Keratinocyte (primary cell): ENCODE measurements around the gene AATF. TPM values are rescaled to one million over a fixed set of nuclear protein-coding genes. Genes with fewer than 3 reads are reported as not detected.

Source experiments
- DNase-seq: peaks from one replicate; pipeline ENCODE4 v3.0.0-alpha.2; 2011; ENCODE audit warnings: low read depth, missing footprints, low spot score
- FAIRE-seq: peaks from 2 replicates; lab custom pipeline; 2011; peaks lifted over from hg19 to GRCh38; lab: Jason Lieb, UNC
- H2AFZ ChIP-seq: 2 replicates; pipeline ENCODE4 v1.6.0; 2012; ENCODE audit warnings: low read length, control low read depth, inconsistent platforms; ENCODE audit not compliant: control insufficient read depth
- H3K27ac ChIP-seq: 2 replicates; pipeline ENCODE4 v1.5.1; 2011; ENCODE audit warnings: low read length; ENCODE audit not compliant: control insufficient read depth, insufficient read depth
- H3K27me3 ChIP-seq: 3 replicates; pipeline ENCODE4 v1.6.0; 2011; ENCODE audit warnings: low read length; ENCODE audit not compliant: control insufficient read depth, insufficient read depth; ENCODE audit errors: extremely low read depth
- H3K36me3 ChIP-seq, 2 experiments: 2 replicates in 1 of 2; 3 replicates in 1 of 2; pipeline ENCODE4 v1.5.1; 2011; ENCODE audit warnings: low read length in 2 of 2, mild to moderate bottlenecking in 1 of 2; ENCODE audit not compliant: control insufficient read depth in 2 of 2, insufficient read depth in 2 of 2; ENCODE audit errors: extremely low read depth in 1 of 2
- H3K4me1 ChIP-seq: 3 replicates; pipeline ENCODE4 v1.5.1; 2011; ENCODE audit warnings: low read length; ENCODE audit not compliant: control insufficient read depth, insufficient read depth; ENCODE audit errors: extremely low read depth
- H3K4me2 ChIP-seq: 3 replicates; pipeline ENCODE4 v1.6.0; 2011; ENCODE audit warnings: low read depth, low read length; ENCODE audit not compliant: control insufficient read depth, insufficient read depth; ENCODE audit errors: extremely low read depth
- H3K4me3 ChIP-seq, 3 experiments: fragments of 200-600 bp in 1 of 3; sonication (generic) in 1 of 3; 2 replicates in 2 of 3; 3 replicates in 1 of 3; pipeline ENCODE4 v1.5.1; 2011 to 2016; ENCODE audit warnings: low read length in 3 of 3, mild to moderate bottlenecking in 3 of 3, control low read depth in 2 of 3, inconsistent platforms in 1 of 3, low read depth in 1 of 3, mixed read lengths in 1 of 3, mixed run types in 1 of 3, moderate library complexity in 1 of 3; ENCODE audit not compliant: control insufficient read depth in 2 of 3, insufficient read depth in 2 of 3; ENCODE audit errors: extremely low read depth in 1 of 3
- H3K79me2 ChIP-seq: 2 replicates; pipeline ENCODE4 v1.6.0; 2012; ENCODE audit warnings: low read length; ENCODE audit not compliant: control insufficient read depth, insufficient read depth
- H3K9ac ChIP-seq: 3 replicates; pipeline ENCODE4 v1.6.0; 2011; ENCODE audit warnings: low read length; ENCODE audit not compliant: control insufficient read depth, insufficient read depth; ENCODE audit errors: extremely low read depth
- H3K9me1 ChIP-seq: 3 replicates; pipeline ENCODE4 v1.6.0; 2011; ENCODE audit warnings: low read length; ENCODE audit not compliant: control insufficient read depth, insufficient read depth; ENCODE audit errors: extremely low read depth
- H3K9me3 ChIP-seq: 2 replicates; pipeline ENCODE4 v1.5.1; 2012; ENCODE audit warnings: low read depth, low read length; ENCODE audit not compliant: control insufficient read depth
- H4K20me1 ChIP-seq: 3 replicates; pipeline ENCODE4 v1.6.0; 2011; ENCODE audit warnings: low read length; ENCODE audit not compliant: control insufficient read depth, insufficient read depth; ENCODE audit errors: extremely low read depth
- EZH2 ChIP-seq: IDR thresholded peaks from one replicate; pipeline ENCODE4 v1.6.1; 2012; ENCODE audit warnings: inconsistent platforms, mild to moderate bottlenecking, low read length, moderate library complexity
- dilution Hi-C: fragments of 300-500 bp; cut with MboI; formaldehyde crosslinking; loops from one replicate; pipeline ENCODE4 v1.7.0; 2020; ENCODE audit warnings: low sequenced_read_pairs; ENCODE audit not compliant: extremely low pct_ligation_motif_present
- polyA plus RNA-seq, 5 experiments: library from polyadenylated mRNA; depleted of rRNA in 3 of 5; stranded (reverse) in 3 of 5; stranded (forward) in 1 of 5; unstranded in 1 of 5; fragments of >200 nt; gene quantifications; 1 replicate in 1 of 5; 2 replicates in 3 of 5; 3 replicates in 1 of 5; pipeline versions ENCODE4 v1.2.1 to v1.2.3, GENCODE V29; 2011 to 2012; ENCODE audit warnings: missing spikeins in 2 of 5, low read depth in 1 of 5, low replicate concordance in 1 of 5
- TF ChIP-seq, protein P1 (sequence below), 3 experiments: IDR thresholded peaks in 1 of 3; conservative IDR thresholded peaks in 1 of 3; optimal IDR thresholded peaks in 1 of 3; 2 replicates in 2 of 3; 3 replicates in 1 of 3; pipeline versions ENCODE3 to v1.5.1; 2011; ENCODE audit warnings: low read length in 3 of 3, mild to moderate bottlenecking in 3 of 3, moderate library complexity in 2 of 3, control low read depth in 1 of 3, inconsistent platforms in 1 of 3; ENCODE audit not compliant: insufficient read depth in 2 of 3; ENCODE audit errors: extremely low read depth in 1 of 3

Gene AATF
- polyA plus RNA-seq, 1 donor (not counting 4 experiments of a cell fraction or from before 2014, with no cell fraction given), result 30.4 TPM

DNA sequence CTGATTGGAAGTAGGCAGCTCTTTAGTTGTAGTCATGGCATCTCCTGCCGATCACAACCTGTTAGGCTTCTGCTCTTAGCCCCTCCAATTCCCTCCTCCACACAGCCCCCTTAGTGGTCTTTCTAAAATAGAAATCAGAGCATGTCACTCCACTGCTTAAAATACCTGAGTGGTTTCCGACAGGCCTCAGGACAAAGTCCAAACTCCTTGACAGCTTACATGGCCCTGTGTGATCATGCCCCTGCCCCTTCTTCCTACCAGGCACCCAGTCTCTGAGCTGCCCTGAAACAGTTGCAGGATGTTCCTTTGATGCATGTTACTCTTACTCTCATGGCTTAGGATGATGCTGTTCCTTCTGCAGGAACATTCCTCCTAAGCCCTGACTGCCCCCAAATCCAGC, 147.3 kb downstream of the AATF start:
- no peaks in the 10 kb centered on the region for H3K27me3 ChIP-seq
- no peak for TF ChIP-seq EZH2
- TF ChIP-seq, protein P1, sequence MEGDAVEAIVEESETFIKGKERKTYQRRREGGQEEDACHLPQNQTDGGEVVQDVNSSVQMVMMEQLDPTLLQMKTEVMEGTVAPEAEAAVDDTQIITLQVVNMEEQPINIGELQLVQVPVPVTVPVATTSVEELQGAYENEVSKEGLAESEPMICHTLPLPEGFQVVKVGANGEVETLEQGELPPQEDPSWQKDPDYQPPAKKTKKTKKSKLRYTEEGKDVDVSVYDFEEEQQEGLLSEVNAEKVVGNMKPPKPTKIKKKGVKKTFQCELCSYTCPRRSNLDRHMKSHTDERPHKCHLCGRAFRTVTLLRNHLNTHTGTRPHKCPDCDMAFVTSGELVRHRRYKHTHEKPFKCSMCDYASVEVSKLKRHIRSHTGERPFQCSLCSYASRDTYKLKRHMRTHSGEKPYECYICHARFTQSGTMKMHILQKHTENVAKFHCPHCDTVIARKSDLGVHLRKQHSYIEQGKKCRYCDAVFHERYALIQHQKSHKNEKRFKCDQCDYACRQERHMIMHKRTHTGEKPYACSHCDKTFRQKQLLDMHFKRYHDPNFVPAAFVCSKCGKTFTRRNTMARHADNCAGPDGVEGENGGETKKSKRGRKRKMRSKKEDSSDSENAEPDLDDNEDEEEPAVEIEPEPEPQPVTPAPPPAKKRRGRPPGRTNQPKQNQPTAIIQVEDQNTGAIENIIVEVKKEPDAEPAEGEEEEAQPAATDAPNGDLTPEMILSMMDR (optimal IDR thresholded peaks at IDR 0.05 in 1 of 3, IDR thresholded peaks at IDR 0.05 in 1 of 3, conservative IDR thresholded peaks at IDR 0.05 in 1 of 3; ENCODE audit: extremely low read depth in 1 of 3, insufficient read depth in 2 of 3, low read length in 3 of 3), result no peak
- no peaks in the 10 kb centered on the region for H4K20me1 ChIP-seq
- H3K36me3 ChIP-seq, result peaks cover 40 to 41% of the 10 kb centered on the region in 2 experiments
- H3K4me2 ChIP-seq, result no peak overlapping the region
- H3K9ac ChIP-seq, result no peak overlapping the region
- FAIRE-seq, result no peak
- no peak overlapping the region for H3K27ac ChIP-seq
- H2AFZ ChIP-seq, result no peak overlapping the region
- H3K9me3 ChIP-seq, result no peaks in the 10 kb centered on the region
- dilution Hi-C loops, result no loop called here
- H3K4me1 ChIP-seq, result no peaks in the 10 kb centered on the region
- no peaks in the 10 kb centered on the region for H3K79me2 ChIP-seq
- DNase-seq, result no peak
- no peaks in the 10 kb centered on the region for H3K9me1 ChIP-seq
- H3K4me3 ChIP-seq, result no peak overlapping the region

DNA sequence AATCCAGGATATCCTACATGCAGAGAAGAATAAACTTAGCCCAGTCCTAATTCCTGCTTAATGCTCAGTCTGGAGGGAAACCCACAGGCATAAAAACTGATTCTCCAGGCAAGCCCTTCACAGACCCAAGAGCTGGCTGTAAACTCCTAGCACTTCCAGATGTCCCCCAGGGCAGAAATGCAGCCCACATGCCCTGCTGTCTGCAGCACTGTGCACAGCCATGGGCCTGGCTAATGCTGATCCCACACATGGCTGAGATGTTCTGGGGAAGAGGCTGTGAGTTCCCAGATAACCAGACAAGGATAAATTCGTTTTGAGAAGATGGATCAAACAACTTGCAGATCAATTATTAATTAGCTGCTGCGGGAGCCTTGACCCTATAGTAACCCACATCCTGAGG, 148.4 kb downstream of the AATF start:
- no peak overlapping the region for H3K4me3 ChIP-seq
- H3K9ac ChIP-seq, result no peak overlapping the region
- DNase-seq (no peak), FAIRE-seq (no peak)
- H3K9me3 ChIP-seq, result no peaks in the 10 kb centered on the region
- no peaks in the 10 kb centered on the region for H3K79me2 ChIP-seq
- dilution Hi-C loops, result no loop called here
- H3K27ac ChIP-seq, result no peak overlapping the region
- TF ChIP-seq, protein P1 (optimal IDR thresholded peaks at IDR 0.05 in 1 of 3, IDR thresholded peaks at IDR 0.05 in 1 of 3, conservative IDR thresholded peaks at IDR 0.05 in 1 of 3; ENCODE audit: extremely low read depth in 1 of 3, insufficient read depth in 2 of 3, low read length in 3 of 3), result no peak
- TF ChIP-seq EZH2, result no peak
- no peak overlapping the region for H3K4me2 ChIP-seq
- H3K36me3 ChIP-seq, result peaks cover 40 to 41% of the 10 kb centered on the region in 2 experiments
- no peaks in the 10 kb centered on the region for H3K9me1 ChIP-seq
- no peaks in the 10 kb centered on the region for H3K27me3 ChIP-seq
- no peak overlapping the region for H2AFZ ChIP-seq
- no peaks in the 10 kb centered on the region for H4K20me1 ChIP-seq
- H3K4me1 ChIP-seq, result no peaks in the 10 kb centered on the region
